M059J (cell line): Measurements from ENCODE around the gene RBM4B. TPM values are rescaled to one million over a fixed set of nuclear protein-coding genes. Genes with fewer than 3 reads are reported as not detected.

Source experiments
- DNase-seq: peaks from one replicate; pipeline ENCODE4 v3.0.0-alpha.2; 2012; ENCODE audit warnings: low read depth
- total RNA-seq: library from RNA; depleted of rRNA; stranded (reverse); fragments of >200 nt; shearing (Covaris generic); gene quantifications from 2 replicates; pipeline ENCODE4 v1.2.3, GENCODE V29; 2014

Gene RBM4B
- total RNA-seq, 1 experiment from 2014 or later: 27.3 TPM

DNA sequence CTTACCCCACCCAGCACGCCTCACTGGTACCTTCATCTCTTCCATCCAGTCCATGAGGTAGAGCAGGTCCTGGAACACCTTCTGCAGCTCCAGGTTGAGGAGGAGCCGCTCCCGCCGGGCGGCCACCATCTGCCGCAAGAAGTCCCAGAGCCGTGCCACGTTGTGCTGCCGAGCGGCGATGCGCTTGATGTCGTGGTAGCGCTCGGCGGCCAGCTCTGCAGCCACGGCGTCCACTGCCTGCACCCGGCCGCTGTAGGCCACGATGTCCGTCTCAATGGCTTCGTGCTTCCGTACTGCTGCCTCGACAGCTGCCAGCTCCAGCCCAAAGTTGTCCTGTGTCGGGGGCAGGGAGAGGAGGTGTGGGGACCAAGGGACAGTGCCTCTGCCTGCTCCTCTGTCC is 29.8 kb upstream of the RBM4B start:
- DNase-seq: no peak

DNA sequence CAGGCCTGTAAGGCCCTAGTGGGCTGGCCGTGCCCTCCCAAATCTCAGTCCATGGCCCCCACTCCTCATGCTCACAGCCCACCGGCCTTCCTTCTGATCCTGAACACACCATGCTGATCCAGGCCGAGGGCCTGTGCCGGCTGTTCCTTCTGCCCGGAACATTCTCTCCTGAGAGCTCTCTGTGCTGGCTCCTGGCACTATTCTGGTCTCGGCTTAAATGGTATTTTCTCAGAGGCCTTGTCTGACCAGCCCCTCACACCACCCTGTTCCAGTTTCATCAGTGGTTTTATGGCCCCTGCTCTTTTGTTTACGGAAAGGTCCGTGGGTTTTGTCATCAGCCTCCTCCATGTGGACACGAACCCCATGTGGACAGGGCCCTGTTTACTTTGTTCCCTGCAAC is 29.3 kb upstream of the RBM4B start:
- no peak for DNase-seq

DNA sequence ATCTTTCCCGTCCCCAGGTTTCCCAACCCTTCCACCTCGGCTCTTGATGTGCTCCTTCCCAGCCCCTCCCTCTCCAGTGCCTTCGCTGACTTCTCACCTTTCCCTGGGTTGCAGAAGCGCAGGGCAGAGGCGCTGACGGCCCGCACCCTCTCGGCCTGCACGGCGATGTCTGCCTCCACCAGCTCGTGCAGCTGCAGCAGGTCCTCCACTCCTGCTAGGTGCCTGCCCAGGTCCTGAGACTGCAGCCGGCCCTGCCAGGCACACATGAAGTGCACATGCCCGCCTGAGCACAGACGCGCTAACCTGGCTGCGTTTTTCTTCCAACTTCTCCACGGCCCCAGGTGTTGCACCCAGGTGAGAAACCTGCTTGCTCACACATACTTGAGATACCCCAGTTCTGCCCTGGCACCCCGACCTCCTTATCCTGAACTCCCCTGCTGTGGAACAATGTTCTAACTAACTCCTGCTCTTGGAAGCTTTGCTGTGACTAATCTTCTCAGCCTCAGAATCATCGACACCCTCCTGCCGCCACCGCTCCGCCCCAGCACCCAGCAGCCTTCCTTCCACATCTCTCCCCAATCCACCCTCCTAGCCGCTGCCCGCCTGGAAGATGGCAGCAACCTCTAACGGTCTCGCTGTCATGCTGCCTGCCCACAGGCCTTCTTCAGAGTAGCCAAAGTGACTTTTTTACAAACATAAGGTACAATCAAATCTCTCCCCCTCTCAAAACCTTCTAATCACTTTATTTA is 28.1 kb upstream of the RBM4B start:
- no peak for DNase-seq

DNA sequence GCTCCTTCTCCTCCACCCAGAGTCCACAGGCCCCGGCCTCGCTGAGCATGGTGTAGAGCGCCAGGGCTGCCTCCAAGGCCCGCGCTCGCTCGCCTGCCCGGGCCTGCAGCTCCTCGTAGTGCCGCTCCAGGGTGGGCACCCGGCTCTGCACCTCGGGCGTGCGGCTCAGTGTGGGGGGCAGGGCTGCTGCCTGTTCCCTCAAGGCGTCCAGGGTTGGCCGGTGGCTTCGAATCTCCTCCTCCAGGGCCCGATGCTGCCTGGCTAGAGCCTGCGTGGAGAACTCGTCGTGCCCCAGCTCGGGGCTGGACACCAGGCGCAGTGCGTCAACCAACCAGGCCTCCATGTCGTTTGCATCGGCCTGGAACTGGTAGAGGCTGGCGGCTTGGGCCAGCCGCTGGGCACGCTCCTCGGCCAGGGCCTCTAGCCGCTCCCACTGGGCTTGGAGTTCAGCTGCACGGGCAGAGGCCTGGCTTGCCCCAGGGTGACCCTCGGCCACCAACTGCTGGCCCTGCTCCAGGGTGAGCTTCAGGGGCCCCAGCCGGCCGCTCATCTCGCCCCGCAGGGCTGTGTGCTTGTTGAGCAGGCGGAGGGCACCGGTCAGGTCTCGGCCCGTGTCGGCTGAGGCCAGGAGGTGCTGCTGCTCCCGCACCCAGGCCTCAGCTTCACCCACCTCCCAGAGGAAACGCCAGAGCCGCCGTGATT is 27.1 kb upstream of the RBM4B start:
- no peak for DNase-seq

DNA sequence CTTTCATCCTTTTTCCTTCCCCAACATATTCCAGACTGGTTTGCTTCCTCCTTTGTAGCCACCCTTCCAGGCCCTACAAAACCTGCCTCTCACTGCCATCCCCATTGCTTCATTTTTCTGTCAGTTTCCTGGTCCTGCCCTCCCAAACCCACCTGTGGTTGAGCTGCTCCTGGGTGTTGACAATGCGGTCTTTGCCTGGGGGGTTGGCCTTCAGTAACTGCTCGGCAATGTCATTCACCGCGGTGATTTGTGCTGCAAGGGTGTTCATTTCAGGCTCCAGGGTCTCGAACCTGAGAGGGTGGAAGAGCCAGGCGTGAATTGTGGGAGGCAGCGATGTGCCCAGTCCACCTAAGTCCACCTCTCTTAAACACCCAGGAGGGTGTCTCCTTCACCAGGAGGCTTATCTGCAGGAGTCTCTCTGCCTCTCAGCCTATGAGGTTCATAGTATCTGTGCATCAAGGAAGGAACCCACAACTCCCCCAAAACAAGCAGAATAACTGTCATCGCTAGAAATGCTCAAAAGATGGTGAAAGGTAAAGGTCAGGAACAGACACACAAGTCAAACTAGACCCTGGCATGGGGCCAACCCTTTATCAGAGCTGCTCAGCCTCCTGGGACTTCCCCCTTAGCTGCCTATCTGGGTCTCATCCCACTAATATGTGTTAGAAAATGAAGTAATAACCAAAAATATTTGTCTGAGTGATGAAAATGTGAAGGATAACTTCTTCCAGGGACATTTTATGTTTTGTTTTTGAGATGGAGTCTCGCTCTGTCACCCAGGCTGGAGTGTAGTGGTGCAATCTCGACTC is 23.9 kb upstream of the RBM4B start:
- no peak for DNase-seq

DNA sequence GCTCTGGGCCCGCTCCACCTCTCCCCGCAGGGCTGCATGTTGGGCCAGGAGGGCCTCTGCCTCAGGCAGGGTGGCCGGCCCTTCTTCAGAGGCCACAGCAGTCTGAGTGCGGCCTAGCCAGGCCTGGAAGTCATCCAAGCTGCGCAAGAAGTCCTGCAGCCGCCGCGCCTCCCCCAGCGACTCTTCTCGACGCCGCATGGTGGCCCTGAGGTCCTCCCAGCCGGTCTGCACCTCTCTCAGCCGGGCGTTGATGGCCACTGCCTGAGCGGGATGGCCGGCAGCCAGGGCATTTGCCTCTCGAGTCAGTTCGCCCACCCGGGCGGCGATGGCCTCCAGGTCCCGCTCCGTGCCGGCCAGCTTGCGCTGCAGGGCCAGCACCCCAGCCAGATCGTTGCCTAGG is 23.1 kb upstream of the RBM4B start:
- no peak for DNase-seq

DNA sequence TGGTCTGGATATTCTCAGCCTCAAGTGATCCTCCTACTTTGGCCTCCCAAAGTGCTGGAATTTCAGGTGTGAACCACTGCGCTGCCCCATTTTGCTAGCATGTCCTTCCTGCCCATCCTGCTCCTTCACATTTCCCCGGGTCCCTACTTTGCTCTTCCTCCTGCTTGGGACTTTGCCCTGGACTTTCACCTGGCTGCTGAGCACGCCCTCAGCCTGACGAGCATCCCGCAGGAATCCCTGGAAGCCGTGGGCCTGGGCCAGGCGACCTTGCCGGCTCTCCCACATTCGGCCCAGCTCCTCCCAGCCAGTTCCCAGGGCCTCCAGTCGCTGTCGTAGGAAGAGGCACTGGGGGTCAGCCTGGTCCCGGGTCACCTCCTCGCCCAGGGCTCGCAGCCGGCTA is 22.6 kb upstream of the RBM4B start:
- DNase-seq: no peak

DNA sequence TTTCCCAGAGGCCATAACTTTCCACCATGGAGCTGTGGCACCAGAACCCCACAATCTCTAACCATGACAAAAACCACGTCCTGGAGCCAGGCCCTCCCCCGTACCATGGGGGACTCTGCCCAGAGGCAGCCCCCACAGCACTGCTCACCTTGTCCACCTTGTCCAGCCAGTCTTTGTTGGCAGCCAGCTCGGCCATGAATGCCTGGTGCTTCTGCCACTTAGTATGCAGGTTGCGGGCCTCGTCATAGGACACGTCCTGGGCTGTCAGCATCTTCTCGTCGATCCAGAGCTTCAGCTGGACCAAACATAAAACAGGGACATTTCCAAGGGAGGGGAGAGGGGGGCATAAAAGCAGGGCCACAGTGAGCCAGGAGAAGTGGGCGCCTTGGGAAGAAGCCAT is 20.8 kb upstream of the RBM4B start:
- DNase-seq: no peak

DNA sequence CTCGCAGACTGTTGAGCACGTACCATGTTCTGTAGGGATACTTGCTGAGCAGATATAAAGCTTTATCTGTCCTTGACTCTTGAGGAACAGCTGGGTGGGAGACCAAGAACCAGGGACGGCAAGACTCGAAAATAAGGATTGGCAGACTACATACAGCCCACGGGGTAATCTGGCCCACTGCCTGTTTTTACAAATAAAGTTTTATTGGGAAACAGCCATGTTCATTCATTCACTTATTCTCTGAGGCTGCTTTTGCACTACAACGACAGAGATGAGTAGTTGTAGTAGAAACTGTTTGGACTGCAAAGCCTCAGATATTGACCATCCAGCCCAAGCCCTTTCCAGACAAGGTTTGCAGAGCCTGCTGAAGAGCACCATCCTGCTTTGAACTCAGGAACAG is 20.3 kb upstream of the RBM4B start:
- no peak for DNase-seq

DNA sequence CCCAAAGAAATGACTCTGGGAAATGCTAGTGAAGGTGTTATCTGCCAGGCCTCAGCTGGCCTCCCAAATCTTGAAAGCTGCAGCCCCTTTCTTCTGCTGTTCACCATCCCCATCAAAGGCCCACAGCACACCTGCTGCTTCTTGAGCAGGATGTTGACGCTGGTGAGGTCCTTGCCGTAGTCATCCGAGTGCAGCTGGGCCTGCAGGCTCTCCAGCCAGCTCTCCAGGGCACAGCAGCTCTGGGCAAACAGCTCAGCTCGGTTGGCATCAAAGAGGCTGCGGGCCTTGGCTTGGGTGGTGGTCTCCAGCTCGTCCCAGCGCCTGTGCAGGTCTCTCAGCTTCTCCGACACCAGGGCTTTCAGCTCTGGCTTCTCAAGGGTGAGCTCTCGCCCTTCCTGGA is 18.5 kb upstream of the RBM4B start:
- DNase-seq: no peak

DNA sequence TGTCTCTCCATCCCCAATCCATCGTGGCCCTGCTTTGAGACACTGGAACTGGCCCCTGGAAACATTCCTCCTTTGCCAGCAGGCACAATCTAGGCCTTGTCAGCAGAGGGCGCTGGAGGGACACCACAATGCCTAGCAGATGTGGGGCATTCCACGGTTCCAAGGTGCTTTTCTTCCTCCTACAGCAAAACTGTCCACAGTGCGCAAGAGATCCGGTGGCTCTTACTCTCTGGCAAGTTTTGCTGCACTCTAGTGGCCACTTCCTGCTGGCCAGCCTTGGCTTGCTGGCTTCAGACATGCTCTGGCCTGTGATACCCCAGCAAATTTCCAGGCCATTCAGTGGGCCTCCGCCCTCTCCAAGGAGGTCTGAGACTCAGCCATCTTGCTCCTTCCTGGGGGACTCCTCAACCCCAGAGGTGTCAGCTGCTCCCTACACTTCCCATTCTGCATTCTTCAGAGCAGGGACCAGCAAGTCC is 17.1 kb upstream of the RBM4B start:
- DNase-seq: peak; percentile 97

DNA sequence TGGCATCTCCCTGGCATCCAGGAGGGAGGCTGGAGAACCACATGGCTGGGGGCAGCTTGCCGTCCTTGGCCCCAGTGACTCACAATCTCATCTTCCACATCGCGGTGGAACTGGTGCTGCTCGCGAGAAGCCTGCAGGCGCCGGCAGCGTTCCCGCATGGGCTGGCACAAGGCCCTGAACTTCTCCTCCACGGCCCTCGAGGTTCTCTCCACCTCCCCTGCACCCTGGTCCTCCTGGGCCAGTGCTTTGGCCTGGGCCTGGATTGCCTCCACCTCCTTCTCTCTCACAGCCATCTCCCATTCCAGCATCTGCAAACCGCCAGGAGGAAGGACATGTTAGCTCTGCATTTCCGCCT is 16.3 kb upstream of the RBM4B start:
- DNase-seq: peak; percentile 57

DNA sequence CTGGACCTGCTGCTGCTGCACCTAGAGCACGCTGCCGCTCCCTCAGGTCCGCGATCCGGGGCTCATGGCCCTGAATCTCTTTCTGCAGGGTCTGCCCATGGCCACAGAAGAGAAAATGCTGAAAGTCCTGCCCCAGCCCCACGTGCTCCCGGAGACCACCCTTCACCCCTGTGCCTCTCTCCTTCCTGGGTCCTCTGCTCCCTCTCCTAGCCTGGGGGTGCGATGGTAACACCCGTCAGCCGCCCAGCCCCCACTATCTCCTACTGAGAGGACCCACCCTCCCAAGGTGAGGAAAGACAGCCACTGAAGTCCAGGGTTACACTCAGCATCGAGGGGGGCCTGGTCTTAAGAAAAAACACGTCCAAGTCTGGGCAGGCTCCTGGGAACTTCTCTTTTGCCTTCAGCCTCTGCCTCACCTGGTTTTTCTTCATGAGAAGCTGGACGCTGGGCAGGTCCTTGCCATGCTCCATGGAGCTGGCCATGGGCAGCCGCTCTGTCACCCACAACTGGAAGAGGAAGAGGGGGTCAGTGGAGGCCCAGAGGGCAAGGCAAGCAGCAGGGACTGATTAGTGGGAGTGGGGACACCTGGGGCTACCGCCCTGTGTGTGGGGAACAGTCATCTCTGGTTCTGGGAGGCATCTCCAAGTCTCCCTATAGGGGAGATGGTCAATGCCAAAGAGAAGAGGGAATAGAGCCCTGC is 15.8 kb upstream of the RBM4B start:
- no peak for DNase-seq

DNA sequence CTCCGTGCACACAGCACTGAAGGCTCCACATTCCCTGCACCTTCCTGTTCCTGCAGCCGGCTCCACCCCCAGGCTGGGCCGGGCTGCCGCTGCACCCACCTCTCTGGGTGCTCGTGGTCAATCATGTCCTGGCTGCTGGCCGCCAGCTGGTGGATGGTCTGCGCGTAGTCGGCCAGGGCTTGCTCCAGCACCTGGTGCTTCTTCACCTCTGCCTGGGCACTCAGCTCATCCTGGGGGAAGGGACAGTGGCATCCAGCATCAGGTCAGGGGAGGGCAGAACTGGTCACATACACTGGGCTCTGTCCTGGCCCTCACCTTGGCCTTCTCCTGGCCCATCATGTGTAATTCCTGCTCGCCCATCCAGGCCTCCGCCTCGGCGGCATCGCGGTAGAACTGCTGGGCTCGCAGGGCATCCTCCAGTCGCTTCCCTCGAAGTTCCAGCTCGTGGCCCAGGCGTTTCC is 15.2 kb upstream of the RBM4B start:
- DNase-seq: no peak

DNA sequence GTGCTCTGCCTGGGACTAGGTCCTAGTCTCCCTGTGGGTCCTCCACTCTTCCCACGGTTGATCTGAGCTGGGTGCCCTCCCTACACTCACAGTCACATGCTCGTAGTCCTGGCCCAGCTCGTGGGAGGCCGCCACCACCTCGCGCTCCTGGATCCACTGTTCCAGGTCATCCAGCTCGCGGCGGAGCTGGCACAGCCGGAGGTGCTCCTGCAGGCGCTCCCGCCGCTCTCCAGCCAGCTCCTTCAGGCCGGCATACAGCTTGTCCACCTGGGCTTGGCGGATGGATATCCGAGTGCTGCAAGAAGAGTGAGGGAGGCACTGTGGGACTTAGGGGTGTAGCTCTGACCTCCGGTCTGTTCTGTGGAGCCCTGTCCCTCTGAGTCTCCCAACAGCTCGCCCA is 14.8 kb upstream of the RBM4B start:
- DNase-seq: no peak

DNA sequence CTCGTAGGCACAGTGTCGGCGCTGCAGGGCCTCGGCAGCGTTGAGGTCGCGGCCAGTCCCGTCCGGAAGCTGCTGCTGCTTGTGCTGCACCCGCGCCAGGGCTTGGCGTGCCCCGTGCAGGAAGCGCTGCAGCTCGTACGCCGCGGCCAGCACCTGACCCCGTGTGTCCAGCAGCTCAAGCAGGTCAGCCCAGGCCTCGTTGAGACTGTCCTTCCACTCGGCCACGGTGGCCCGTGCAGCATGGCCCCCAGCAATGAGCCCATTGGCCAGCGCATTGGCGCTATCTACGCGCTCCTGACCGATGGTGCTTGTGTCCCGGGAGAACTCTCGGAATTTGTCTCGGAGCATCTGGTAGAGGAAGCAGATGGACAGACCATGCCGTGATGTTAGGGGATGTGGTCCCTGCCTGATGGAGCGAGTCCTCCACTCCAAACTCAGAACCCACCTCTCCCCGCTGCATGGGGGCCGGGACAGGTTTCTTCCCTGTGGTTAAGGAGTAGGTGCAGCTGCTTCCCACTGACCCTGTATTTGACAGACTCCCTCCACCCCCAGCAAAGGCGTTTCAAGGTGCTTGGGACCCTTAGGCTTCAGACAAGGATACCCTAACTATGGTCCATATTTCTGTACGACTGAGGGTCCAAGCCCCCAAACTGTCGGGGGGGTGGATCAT is 13.8 kb upstream of the RBM4B start:
- no peak for DNase-seq

DNA sequence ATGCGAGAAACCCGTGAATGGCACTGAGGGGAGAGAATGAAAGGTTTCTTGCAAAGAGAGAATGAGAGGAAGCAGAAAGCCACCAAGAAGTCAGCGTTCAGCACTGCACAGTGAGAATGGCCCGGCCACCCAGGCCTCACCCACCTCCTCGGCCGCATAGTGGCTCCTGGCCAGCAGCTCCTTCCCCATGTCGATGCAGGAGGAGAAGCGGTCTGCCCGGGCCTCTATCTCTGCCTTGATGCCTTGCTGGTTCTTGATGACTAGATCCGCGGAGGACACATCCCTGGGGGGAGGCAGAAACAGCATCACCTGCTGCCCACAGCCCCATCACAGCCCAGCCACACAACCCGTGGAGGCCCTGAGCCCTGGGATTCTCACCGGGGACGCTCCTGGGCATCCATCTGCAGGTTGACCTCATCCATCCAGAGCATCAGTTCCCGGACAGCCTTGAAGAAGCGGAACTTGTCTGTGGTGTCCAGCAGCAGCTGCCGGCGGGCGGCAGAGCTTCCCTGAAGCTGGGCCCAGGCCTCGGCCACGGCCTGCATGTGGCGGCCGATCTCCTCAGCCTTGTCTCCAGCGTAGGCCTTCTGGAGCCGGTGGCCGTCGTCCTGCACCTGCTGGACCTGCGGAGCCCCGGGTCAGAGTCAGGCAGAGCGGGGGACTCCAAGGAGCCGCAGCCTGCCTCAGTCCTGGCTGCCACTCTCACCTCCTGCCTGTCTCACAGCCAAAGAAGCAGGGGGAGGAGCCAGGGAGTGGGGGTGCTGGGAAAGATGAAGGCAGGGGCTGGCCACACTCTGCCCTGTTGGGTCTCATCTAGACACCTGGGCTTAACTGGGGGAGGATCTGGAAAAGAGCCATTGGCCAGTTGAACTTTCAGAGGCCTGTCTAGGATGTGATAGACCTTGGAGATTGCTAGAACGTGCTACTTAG is 12.2 kb upstream of the RBM4B start:
- no peak for DNase-seq

DNA sequence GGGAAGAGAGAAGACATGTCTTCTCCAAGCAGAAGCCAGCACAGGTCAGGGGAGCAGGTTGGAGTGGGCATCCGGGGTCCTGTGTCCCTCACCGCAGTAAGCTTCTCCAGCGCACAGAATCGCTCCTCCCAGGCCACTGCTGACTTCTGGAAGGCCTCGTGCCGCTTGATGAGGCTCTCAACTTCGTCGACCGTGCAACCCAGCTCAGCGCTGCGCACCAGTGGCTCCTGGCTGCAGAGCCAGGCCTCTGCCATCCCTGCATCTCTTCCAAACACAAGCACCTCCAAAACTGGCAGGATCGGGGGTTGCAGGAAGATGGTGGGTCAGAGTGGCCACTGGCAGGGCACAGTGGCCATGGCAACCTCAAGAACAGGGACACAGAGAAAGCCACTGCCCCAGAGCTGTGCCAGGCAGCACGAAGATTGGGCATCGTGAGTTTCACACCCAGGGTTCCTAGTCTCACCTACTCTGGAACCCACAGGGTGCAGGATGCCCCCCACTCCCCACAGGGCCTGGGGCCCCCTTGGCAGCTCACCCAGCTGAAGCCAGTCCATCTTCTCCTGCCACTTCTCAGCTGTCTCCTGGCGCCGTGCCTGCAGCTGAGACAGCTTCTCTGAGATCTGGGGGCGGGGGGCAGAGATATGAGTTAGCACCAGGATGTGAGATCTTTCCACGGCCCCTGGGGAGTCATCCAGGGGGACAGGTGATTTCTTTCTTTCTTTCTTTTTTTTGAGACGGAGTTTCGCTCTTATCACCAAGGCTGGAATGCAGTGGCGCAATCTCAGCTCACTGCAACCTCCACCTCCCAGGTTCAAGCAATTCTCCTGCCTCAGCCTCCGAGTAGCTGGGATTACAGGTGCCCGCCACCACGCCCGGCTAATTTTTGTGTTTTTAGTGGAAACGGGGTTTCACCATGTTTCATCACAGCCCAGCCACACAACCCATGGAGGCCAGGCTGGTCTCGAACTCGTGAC is 11.2 kb upstream of the RBM4B start:
- DNase-seq: no peak

DNA sequence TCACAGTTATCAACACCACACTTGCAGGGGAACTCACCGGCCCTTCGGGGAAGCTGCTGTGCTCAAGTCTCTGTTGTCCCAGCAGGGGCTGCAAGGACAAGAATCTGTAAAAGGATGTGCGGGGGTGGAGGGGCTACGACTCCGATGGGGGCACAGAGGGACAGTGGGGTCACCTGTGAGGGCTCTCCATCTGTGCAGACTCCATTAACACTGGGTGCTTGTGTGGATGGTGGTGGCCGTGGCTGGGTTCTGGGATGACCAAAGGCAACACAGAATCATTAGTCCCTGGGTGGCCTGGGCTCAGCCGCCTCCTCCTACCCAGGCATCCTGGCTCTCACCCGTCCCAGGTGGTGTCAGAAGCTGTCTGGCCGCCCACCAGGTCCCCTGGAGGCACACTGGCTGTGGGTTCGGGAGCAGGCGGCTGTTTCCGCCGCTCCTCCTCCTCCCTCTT is 10.2 kb upstream of the RBM4B start:
- DNase-seq: no peak
